Measurements from ENCODE around the gene PRKACG. TPM values are rescaled to one million over a fixed set of nuclear protein-coding genes. Genes with fewer than 3 reads are reported as not detected.

PRKACG gene
- total and polyA plus RNA-seq, 2 donors: not detected

- no peak overlapping the region for H3K4me3 ChIP-seq (ENCODE audit: low read depth, low read length)
- H3K4me1 ChIP-seq (ENCODE audit: insufficient read depth): no peaks in the 10 kb centered on the region
- no peaks in the 10 kb centered on the region for H3K36me3 ChIP-seq (ENCODE audit: insufficient read depth)
- H3K27ac ChIP-seq (ENCODE audit: low read depth): no peak overlapping the region
- 61% methylated on average over 3 of the region's 3 CpGs for WGBS
- DNase-seq (ENCODE audit: extremely low spot score): no peak
Measured at GRCh38 chr9:68983522-68984424, 30.1 kb downstream of the PRKACG start.

- H3K4me3 ChIP-seq (ENCODE audit: low read depth, low read length): no peak overlapping the region
- H3K36me3 ChIP-seq (ENCODE audit: insufficient read depth): no peaks in the 10 kb centered on the region
- H3K27ac ChIP-seq (ENCODE audit: low read depth): no peak overlapping the region
- H3K4me1 ChIP-seq (ENCODE audit: insufficient read depth): no peaks in the 10 kb centered on the region
- no peak for DNase-seq (ENCODE audit: extremely low spot score)
Measured at GRCh38 chr9:68983008-68983411, 30.9 kb downstream of the PRKACG start.

GRCh38 chr9:68981789-68982188 is 32.1 kb downstream of the PRKACG start:
- no peaks in the 10 kb centered on the region for H3K36me3 ChIP-seq (ENCODE audit: insufficient read depth)
- no peaks in the 10 kb centered on the region for H3K4me1 ChIP-seq (ENCODE audit: insufficient read depth)
- 19% methylated on average over 6 of the region's 6 CpGs for WGBS
- H3K4me3 ChIP-seq (ENCODE audit: low read depth, low read length): no peak overlapping the region
- no peak overlapping the region for H3K27ac ChIP-seq (ENCODE audit: low read depth)
- no peak for DNase-seq (ENCODE audit: extremely low spot score)

- 60% methylated on average over 3 of the region's 3 CpGs for WGBS
- Histone ChIP-seq H3K4me3 (ENCODE audit: low read depth, low read length) (no peak overlapping the region), H3K36me3 (ENCODE audit: insufficient read depth) (no peaks in the 10 kb centered on the region), H3K27ac (ENCODE audit: low read depth) (no peak overlapping the region), H3K4me1 (ENCODE audit: insufficient read depth) (no peaks in the 10 kb centered on the region)
- DNase-seq (ENCODE audit: extremely low spot score): no peak
Measured at GRCh38 chr9:68980341-68980914, 33.5 kb downstream of the PRKACG start.

- Histone ChIP-seq H3K4me3 (ENCODE audit: low read depth, low read length) (no peak overlapping the region), H3K4me1 (ENCODE audit: insufficient read depth) (no peaks in the 10 kb centered on the region), H3K36me3 (ENCODE audit: insufficient read depth) (no peaks in the 10 kb centered on the region), H3K27ac (ENCODE audit: low read depth) (no peak overlapping the region)
- DNase-seq (ENCODE audit: extremely low spot score): no peak
- 48% methylated on average over 9 of the region's 9 CpGs for WGBS
Measured at GRCh38 chr9:68979538-68980314, 34.2 kb downstream of the PRKACG start.

GRCh38 chr9:68978501-68978900 is 35.4 kb downstream of the PRKACG start:
- WGBS: 94% methylated on average over 3 of the region's 3 CpGs
- no peak overlapping the region for H3K27ac ChIP-seq (ENCODE audit: low read depth)
- DNase-seq (ENCODE audit: extremely low spot score): no peak
- H3K4me3 ChIP-seq (ENCODE audit: low read depth, low read length): no peak overlapping the region
- H3K36me3 ChIP-seq (ENCODE audit: insufficient read depth): no peaks in the 10 kb centered on the region
- no peaks in the 10 kb centered on the region for H3K4me1 ChIP-seq (ENCODE audit: insufficient read depth)

GRCh38 chr9:68978066-68978465 is 35.8 kb downstream of the PRKACG start:
- Histone ChIP-seq H3K36me3 (ENCODE audit: insufficient read depth) (no peaks in the 10 kb centered on the region), H3K4me1 (ENCODE audit: insufficient read depth) (no peaks in the 10 kb centered on the region), H3K27ac (ENCODE audit: low read depth) (no peak overlapping the region), H3K4me3 (ENCODE audit: low read depth, low read length) (no peak overlapping the region)
- DNase-seq (ENCODE audit: extremely low spot score): no peak
- WGBS: 91% methylated on average over 4 of the region's 4 CpGs

GRCh38 chr9:68975365-68976043 is 38.4 kb downstream of the PRKACG start:
- Histone ChIP-seq H3K4me3 (ENCODE audit: low read depth, low read length) (no peak overlapping the region), H3K27ac (ENCODE audit: low read depth) (no peak overlapping the region), H3K36me3 (ENCODE audit: insufficient read depth) (no peaks in the 10 kb centered on the region), H3K4me1 (ENCODE audit: insufficient read depth) (no peaks in the 10 kb centered on the region)
- no peak for DNase-seq (ENCODE audit: extremely low spot score)
- WGBS: 37% methylated on average over 5 of the region's 5 CpGs

- 77% methylated on average over 3 of the region's 3 CpGs for WGBS
- Histone ChIP-seq H3K36me3 (ENCODE audit: insufficient read depth) (no peaks in the 10 kb centered on the region), H3K4me1 (ENCODE audit: insufficient read depth) (no peaks in the 10 kb centered on the region), H3K27ac (ENCODE audit: low read depth) (no peak overlapping the region), H3K4me3 (ENCODE audit: low read depth, low read length) (no peak overlapping the region)
- DNase-seq (ENCODE audit: extremely low spot score): no peak
Measured at GRCh38 chr9:68974901-68975300, 39.0 kb downstream of the PRKACG start.

GRCh38 chr9:68974431-68974830 is 39.5 kb downstream of the PRKACG start:
- no peak for DNase-seq (ENCODE audit: extremely low spot score)
- no peak overlapping the region for H3K4me3 ChIP-seq (ENCODE audit: low read depth, low read length)
- H3K27ac ChIP-seq (ENCODE audit: low read depth): no peak overlapping the region

GRCh38 chr9:68973619-68974018 is 40.3 kb downstream of the PRKACG start:
- Histone ChIP-seq H3K36me3 (ENCODE audit: insufficient read depth) (no peaks in the 10 kb centered on the region), H3K4me3 (ENCODE audit: low read depth, low read length) (no peak overlapping the region), H3K4me1 (ENCODE audit: insufficient read depth) (no peaks in the 10 kb centered on the region), H3K27ac (ENCODE audit: low read depth) (no peak overlapping the region)
- no peak for DNase-seq (ENCODE audit: extremely low spot score)
- 91% methylated on average over 3 of the region's 3 CpGs for WGBS

More at GRCh38 chr9:68974431-68974830, 39.5 kb downstream of the PRKACG start:
- Histone ChIP-seq H3K36me3 (ENCODE audit: insufficient read depth) (no peaks in the 10 kb centered on the region), H3K4me1 (ENCODE audit: insufficient read depth) (no peaks in the 10 kb centered on the region)
- WGBS: 75% methylated on average over 5 of the region's 5 CpGs

- Histone ChIP-seq H3K27ac (ENCODE audit: low read depth) (no peak overlapping the region), H3K4me3 (ENCODE audit: low read depth, low read length) (no peak overlapping the region), H3K36me3 (ENCODE audit: insufficient read depth) (no peaks in the 10 kb centered on the region), H3K4me1 (ENCODE audit: insufficient read depth) (no peaks in the 10 kb centered on the region)
- WGBS: 61% methylated on average over 2 of the region's 2 CpGs
- DNase-seq (ENCODE audit: extremely low spot score): no peak
Measured at GRCh38 chr9:68970151-68970550, 43.8 kb downstream of the PRKACG start.

GRCh38 chr9:68969538-68969937 is 44.4 kb downstream of the PRKACG start:
- Histone ChIP-seq H3K4me1 (ENCODE audit: insufficient read depth) (no peaks in the 10 kb centered on the region), H3K27ac (ENCODE audit: low read depth) (no peak overlapping the region), H3K4me3 (ENCODE audit: low read depth, low read length) (no peak overlapping the region), H3K36me3 (ENCODE audit: insufficient read depth) (no peaks in the 10 kb centered on the region)
- WGBS: 42% methylated on average over 4 of the region's 4 CpGs
- DNase-seq (ENCODE audit: extremely low spot score): no peak
